ENCODE measurements around the gene CUX1. TPM values are rescaled to one million over a fixed set of nuclear protein-coding genes. Genes with fewer than 3 reads are reported as not detected.
"Not testable (repeated sequence)": the region's sequence is repeated elsewhere in the genome, so short reads cannot be mapped to it uniquely, and the experiment has no call there.

Gene CUX1
- total RNA-seq, 1 experiment from 2014 or later, result 54.8 TPM

DNA sequence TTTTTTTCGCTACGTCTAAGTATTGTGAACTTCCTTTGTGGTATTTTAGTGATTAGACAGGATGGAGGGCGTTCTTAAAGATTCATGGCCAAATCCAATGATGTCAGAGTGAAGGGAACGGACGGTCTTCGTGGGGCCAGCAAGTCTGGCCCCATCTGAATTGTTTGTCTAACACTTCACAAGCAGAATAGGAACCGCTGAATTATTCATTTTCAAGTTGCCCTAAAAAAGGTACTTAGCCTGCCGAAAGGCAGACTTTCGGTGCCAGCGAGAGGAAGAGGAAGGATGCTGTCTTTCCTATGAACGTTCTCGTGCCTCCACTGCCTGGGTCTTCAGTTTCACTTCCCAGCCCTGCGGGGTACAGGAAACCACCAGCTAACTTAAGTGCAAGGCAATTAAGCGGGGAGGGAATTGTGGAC lies 323.5 kb downstream of the CUX1 start:
- BruUV-seq (replicated peaks), result no TSS peak
- Mint-ChIP-seq H3K4me3 (ENCODE audit: low read depth, unreplicated experiment) (no peak overlapping the region), H3K36me3 (ENCODE audit: insufficient read depth, unreplicated experiment) (no peaks in the 10 kb centered on the region), H3K9me3 (ENCODE audit: low read depth, unreplicated experiment) (no peaks in the 10 kb centered on the region), H3K4me1 (ENCODE audit: low read depth, unreplicated experiment) (no peaks in the 10 kb centered on the region), H3K27ac (ENCODE audit: unreplicated experiment) (no peak overlapping the region), H3K27me3 (ENCODE audit: unreplicated experiment) (no peaks in the 10 kb centered on the region)
- intact Hi-C loops (cut with micrococcal nuclease; ENCODE audit: unreplicated experiment), result no loop called here
- CTCF ChIA-PET, result no interaction called here
- TF ChIP-seq CTCF (IDR thresholded peaks at IDR 0.05; ENCODE audit: unreplicated experiment), result no peak
- DNase-seq, result no peak

- DNase-seq; H3K4me3 Mint-ChIP-seq (ENCODE audit: low read depth, unreplicated experiment); H3K27ac Mint-ChIP-seq (ENCODE audit: unreplicated experiment); H3K36me3 Mint-ChIP-seq (ENCODE audit: insufficient read depth, unreplicated experiment); H3K9me3 Mint-ChIP-seq (ENCODE audit: low read depth, unreplicated experiment); intact Hi-C loops (cut with micrococcal nuclease; ENCODE audit: unreplicated experiment); H3K4me1 Mint-ChIP-seq (ENCODE audit: low read depth, unreplicated experiment); CTCF ChIA-PET; BruUV-seq (replicated peaks); H3K27me3 Mint-ChIP-seq (ENCODE audit: unreplicated experiment): not testable (repeated sequence)
Measured at GRCh38 chr7:102142433-102142832, 325.0 kb downstream of the CUX1 start.

DNA sequence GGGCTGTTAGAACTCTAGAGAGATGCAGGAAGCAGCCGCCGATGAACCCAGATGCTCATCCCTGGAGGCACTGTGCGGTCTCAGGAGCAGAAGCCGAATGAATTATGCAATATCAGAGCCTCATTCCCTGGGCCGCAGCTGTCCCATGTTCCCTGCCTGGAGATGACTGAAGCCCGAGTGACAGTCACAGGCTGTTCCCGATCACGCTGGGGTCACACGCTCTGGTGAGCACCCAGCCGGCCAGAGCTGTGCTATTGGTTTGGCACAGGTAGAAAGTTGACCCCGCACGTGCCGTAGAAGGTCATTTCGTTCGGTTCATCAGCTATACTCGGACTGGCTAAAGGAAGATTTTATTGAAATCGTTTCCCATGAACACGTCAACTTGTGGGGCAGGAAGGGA lies 328.7 kb downstream of the CUX1 start:
- DNase-seq, result no peak
- BruUV-seq (replicated peaks), result no TSS peak
- Mint-ChIP-seq H3K4me3 (ENCODE audit: low read depth, unreplicated experiment) (no peak overlapping the region), H3K9me3 (ENCODE audit: low read depth, unreplicated experiment) (no peaks in the 10 kb centered on the region), H3K4me1 (ENCODE audit: low read depth, unreplicated experiment) (no peaks in the 10 kb centered on the region), H3K36me3 (ENCODE audit: insufficient read depth, unreplicated experiment) (no peaks in the 10 kb centered on the region), H3K27ac (ENCODE audit: unreplicated experiment) (no peak overlapping the region), H3K27me3 (ENCODE audit: unreplicated experiment) (no peaks in the 10 kb centered on the region)
- intact Hi-C loops (cut with micrococcal nuclease; ENCODE audit: unreplicated experiment), result no loop called here
- no peak for TF ChIP-seq CTCF (IDR thresholded peaks at IDR 0.05; ENCODE audit: unreplicated experiment)
- CTCF ChIA-PET, result no interaction called here

GRCh38 chr7:102147008-102147407 lies 329.6 kb downstream of the CUX1 start:
- intact Hi-C loops (cut with micrococcal nuclease; ENCODE audit: unreplicated experiment), result no loop called here
- Mint-ChIP-seq H3K4me3 (ENCODE audit: low read depth, unreplicated experiment) (no peak overlapping the region), H3K36me3 (ENCODE audit: insufficient read depth, unreplicated experiment) (no peaks in the 10 kb centered on the region), H3K27ac (ENCODE audit: unreplicated experiment) (no peak overlapping the region), H3K4me1 (ENCODE audit: low read depth, unreplicated experiment) (no peaks in the 10 kb centered on the region), H3K9me3 (ENCODE audit: low read depth, unreplicated experiment) (no peaks in the 10 kb centered on the region), H3K27me3 (ENCODE audit: unreplicated experiment) (no peaks in the 10 kb centered on the region)
- TF ChIP-seq CTCF (IDR thresholded peaks at IDR 0.05; ENCODE audit: unreplicated experiment), result no peak
- CTCF ChIA-PET, result no interaction called here
- DNase-seq, result no peak
- BruUV-seq (replicated peaks), result no TSS peak

DNA sequence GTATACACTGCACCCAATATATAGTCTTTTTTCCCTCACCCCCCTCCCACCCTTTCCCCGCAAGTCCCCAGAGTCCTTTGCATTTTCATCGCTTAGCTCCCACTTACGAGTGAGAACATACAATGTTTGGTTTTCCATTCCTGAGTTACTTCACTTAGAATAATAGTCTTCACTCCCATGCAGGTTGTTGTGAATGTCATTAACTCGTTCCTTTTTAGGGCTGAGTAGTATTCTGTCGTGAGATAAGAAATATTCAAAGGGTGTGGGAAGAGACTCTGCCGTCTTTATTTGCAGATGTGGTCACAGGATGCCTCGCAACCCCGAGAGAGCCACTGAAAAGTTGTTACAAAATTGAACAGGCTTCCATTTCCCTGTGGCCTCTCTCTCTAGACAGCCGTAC lies 331.4 kb downstream of the CUX1 start:
- Mint-ChIP-seq H3K9me3 (ENCODE audit: low read depth, unreplicated experiment) (no peaks in the 10 kb centered on the region), H3K4me1 (ENCODE audit: low read depth, unreplicated experiment) (peaks cover 16% of the 10 kb centered on the region), H3K27me3 (ENCODE audit: unreplicated experiment) (no peaks in the 10 kb centered on the region), H3K27ac (ENCODE audit: unreplicated experiment) (no peak overlapping the region), H3K4me3 (ENCODE audit: low read depth, unreplicated experiment) (no peak overlapping the region), H3K36me3 (ENCODE audit: insufficient read depth, unreplicated experiment) (peaks cover 14% of the 10 kb centered on the region)
- no TSS peak for BruUV-seq (replicated peaks)
- no peak for TF ChIP-seq CTCF (IDR thresholded peaks at IDR 0.05; ENCODE audit: unreplicated experiment)
- CTCF ChIA-PET, result interaction anchor here (0.6 kb wide), 1 partner anchor 167 kb away, joined by 6 read pairs; no protein-coding TSS in a partner anchor
- no peak for DNase-seq
- intact Hi-C loops (cut with micrococcal nuclease; ENCODE audit: unreplicated experiment), result no loop called here
